NCI-H1105 (cell line): Measurements from ENCODE around the gene LMAN2.
"Not testable (repeated sequence)": the region's sequence is repeated elsewhere in the genome, so short reads cannot be mapped to it uniquely, and the experiment has no call there.

Experiments used
- DNase-seq: peaks from one replicate; lab custom pipeline; 2025; lab: John Stamatoyannopoulos, UW

The LMAN2 gene

DNA sequence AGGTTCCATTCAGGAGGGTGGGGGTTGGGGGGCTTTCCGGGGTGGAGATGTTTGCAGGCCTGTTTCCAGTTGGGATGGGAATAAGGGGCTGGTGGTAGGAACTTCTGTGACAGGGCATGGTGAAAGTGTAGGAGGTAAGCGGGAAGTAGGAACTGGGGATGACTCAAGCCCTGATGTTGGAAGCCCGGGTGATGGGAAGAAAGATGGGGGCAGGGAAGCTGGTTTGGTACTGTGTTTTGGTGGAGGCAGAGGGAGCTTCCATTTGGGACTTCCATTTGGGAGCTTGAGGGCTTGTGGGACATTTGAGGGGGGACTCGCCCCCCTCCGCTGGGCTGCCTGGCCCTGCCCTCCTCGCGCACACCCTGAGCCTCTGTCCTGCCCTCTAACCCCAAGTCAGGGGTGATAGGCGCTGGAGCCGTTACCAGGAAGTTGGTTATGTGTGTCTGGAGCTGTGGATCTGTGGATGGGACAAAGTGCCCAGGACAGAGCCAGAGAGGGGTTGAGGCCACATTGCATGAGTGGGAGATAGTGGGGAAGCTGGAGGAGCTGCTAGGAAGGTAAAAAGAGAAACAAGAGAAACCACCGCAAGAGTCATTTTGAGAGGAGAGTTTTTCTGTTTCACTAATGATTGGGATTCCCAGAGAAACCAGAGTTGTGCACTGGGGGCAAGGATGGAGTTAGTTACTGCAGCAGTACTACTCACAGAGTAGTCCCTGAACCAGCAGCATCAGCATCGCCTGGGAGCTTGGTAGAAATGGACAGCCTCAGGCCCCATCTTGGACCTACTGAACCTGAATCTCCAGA is 12.9 kb upstream of the LMAN2 start:
- DNase-seq, result no peak

DNA sequence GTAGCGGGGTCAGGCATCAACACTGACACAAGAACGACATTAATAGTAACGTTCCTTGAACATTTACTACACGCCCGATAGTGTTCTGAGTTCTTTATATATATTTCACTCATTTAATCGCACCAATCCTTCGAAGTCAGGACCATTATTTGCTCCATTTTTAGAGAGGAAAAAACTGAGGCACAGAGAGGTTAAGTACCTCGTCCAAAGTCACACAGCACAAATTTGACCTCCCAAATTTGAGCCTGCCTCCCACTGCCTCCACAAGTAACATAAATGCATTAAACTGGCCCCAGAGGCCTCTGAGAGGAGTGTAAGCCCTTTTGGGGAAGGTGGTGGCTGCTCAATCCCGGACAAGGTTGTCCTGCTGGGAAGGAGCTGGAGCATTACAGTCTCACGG is 12.1 kb upstream of the LMAN2 start:
- DNase-seq, result no peak

DNA sequence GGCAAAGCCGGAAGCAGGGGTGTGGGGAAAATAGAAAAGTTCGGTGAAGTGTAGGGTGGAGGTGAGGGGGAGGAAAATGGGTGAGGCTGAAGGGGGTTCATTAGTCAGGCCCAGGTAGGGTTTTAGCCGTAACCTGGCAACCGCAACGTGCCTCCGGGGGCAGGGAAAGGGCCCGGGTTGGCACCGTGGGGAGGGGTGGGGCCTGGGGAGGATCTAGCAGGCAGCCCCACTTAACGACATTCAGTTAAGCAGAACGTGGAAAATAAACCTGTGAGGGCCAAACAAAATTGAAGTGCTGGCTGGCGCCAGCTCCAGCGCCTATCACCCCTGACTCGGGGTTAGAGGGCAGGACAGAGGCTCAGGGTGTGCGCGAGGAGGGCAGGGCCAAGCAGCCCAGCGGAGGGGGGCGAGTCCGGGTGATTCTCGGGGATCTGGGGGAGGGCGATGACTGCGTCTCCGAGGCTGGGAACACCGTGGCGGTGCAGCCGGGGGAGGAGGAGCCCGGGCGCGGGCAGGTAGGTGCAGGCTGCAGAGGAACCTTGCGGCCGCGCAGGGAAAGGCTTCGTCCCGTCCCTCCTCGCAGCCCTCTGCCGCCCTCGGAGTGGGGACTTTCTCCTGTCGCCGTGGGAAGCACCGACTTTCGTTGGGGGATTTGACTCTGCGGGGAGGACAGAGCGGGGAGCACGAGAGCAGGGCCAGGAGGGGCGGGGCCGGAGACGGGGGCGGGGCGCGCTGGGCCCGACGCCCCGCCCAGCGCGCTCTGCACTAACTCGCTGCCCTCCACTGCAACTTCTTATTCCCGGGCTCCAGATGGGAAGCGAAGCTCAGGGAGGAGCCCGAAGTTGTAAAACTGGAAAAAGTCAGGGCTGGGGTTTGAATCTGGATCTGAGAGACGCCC is 11.4 kb upstream of the LMAN2 start:
- DNase-seq, result peak; percentile 44

DNA sequence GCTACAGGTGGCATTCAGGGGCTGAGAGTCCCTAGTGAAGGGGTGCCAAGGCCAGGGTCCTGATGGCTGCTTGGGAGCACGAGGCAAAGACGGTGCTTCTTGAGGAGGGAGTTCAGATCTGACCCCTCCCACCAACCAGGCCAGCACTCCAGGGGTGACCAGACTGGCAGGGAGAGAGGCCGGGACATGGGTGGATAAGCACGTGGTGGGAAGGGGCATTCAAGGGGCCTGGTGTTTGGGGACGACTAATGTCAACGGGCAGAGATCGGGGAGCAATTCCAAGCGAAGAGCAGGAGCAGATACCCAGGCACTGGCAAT is 10.8 kb upstream of the LMAN2 start:
- no peak for DNase-seq

DNA sequence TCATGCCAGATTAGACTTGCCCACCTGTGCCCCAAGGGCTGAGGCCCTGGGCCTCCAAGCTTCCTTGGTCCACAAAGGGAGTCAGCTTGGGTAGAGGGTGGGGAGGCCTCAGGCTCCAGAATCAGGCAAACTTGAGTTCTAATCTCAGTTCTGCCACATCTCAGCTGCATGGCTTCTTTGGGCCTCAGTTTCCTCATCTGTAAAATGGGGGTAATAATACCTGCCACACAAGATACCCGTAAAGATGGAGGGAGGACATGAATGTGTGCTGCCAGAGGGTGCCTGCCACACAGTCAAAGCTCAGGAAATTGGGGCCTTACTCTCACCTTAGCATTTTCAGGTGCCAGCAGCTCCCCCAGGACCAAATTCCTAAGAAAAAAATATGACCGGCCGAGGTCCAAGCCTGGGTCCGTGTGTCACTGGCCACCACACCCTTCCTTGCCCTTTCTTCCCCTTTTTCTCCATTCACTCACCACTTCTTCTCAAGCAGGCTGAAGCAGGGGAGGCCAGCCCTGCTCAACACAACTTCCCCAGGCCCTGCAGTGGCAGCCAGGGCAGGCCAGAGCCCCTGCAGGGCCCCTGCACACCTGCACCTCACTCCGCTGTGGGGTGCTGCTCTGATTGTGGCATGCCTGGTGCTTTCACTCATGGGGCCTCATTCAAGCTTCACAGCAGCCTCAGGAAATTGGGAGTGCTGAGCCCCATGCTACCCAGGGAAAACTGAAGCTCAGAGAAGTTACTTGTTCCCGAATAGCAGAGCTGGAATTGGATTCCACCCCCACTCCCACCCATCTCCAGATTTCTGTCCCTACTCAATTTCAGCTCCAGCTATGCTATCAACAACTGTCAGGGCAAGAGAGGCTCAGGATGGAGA is 10.2 kb upstream of the LMAN2 start:
- DNase-seq, result no peak

DNA sequence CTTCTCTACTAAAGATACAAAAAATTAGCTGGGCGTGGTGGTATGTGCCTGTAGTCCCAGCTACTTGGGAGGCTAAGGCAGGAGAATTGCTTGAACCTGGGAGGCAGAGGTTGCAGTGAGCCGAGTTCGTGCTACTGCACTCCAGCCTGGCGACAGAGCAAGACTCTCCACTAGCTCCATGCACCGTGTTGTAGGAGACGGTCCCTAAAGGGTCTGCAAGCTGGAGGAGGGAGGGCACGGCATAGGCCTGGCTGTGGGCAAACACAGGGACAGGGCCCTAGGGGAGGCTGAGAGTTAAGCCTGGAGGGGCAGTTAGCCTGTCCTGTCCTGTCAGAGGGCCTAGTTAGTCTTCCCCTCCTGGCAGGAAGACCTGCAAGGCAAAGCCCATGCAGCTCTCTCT is 9.3 kb upstream of the LMAN2 start:
- not testable (repeated sequence) for DNase-seq

DNA sequence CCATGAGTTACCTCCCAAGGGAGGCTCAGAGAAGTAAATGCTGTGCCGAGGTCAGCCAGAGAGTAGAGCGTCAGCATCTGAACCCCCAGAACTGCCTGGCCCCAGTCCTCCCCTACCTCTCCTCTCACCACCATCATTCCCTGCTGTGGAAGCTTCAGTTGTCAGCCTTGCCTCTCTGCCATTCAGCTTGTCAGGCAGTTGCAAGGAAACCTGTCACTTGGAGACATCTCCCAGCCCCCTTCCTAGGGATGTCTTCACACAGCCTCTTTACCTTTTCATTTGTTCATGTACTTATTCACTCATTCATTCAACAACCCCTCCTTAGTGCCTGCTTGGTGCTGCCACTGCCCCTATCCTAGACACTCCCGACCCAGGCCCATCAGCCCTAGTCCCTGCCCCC is 8.4 kb upstream of the LMAN2 start:
- DNase-seq, result no peak

DNA sequence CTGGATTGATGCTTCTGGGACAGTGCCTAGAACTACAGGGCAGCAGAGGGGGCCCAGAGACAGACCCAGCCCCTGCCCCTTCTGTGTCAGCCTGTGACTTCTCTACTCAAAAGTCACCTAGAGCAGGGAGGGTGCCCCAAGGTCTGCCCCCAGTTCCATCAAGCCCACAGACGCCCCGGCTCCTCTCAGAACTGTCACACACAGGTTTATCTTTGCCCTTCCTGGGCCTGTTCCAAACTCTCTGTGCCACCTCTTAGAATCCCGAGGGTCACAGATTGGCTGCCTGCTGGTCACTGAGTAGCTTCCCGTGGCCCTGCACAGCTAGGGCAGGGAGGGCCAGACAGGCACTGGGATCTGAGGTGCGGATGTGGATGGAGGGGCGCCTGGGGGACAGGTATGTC is 8.0 kb upstream of the LMAN2 start:
- DNase-seq, result no peak

DNA sequence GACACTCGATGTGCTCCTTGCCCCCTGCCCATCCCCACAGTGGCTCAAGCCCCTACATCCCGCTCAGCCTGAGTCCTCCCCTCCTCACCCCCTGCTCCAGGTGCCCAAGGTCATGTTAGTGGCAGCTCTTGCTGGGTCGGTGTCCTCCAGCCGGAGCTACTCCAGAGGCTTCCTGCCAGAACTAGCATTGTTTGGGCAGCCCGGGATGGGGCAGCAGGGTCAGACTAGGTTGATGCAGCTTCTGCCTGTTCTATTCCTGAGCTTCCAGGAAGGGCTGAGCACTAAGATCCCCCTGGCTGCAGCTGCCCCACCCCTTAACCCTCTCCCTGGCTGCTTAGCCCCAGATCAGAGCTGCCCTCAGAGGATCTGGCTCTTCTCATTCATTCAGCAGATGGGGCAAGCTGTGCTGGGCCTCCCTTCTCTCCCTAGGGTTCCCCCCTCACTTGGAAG is 6.9 kb upstream of the LMAN2 start:
- no peak for DNase-seq

DNA sequence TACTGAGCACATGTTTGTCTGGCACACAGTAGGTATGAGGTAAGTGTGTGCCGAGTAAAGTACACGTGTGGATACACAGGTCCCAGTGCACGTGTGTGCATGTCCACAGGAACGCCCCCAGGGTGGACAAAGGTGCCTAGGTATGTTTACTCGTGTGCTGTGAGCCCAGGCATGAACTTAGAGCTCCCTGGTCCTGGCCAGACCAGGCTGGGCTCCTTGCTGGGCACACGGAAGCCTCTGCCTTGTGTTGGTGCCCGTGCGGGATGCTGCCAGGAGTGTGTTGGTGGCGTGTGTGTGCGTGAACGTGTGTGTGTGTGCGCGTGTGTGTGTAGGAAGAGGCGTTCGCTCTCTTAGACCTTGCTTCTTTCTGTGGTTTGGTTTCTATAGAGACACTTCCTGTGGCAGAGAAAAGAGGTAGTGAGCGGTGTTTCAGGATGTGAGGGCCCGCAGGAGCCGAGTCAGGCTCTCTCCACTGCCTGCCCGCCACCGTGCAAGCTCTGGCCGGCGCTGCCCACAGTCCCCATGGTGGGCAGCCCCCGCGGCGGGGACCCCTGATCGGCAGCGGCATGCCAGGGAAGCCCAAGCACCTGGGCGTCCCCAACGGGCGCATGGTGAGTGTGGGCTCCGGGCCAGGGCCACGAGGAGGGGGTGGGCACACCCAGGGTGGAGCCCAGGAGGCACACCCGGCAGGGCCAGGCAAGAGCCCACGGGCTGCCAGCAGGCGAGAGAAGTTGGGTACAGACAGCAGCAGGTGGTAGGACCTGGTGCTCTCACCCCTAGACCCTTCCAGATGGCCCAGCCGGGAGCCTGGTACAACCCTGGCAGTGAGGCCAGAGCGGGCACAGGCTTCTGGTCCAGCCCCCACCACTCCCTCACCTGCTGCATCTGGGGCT is 6.2 kb upstream of the LMAN2 start, which contains the start of gene RGS14:
RGS14 (plus strand) TSS at position 466 of the 893 bp plus-strand sequence; CDS start at position 567, 101 bp downstream.
- DNase-seq, result no peak

DNA sequence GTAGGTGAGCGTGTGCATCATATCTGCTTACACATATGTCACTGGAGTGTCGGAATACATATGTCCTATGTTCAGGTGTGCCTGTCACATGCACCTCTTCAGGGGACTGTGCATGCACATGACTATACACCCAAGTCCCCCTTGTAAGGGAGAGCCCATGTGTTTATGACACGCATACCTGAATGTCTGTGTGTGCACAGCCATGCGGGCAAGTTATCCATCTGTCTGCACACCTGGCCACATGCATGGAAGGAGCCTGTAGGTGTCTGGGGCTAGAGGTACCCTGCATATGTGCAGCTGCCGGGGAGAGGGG is 5.6 kb upstream of the LMAN2 start:
- no peak for DNase-seq

DNA sequence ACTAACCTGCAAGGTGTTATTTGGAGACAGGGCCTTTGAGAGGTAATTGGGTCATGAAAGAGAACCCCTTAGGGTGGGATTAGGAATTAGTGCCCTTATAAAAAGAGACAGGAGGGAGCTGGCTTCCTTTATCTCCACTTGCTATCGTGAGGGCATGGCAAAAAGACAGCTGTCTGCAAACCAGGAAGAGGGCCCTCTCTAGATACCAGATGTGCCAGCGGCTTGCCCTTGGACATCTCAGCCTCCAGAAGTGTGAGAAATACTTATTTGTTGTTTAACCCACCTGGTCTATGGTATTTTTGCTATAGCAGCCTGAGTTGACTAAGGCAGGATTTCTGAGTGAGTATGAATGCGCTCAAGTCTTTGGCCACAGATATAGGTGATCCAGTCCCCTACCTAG is 5.3 kb upstream of the LMAN2 start:
- DNase-seq, result no peak

DNA sequence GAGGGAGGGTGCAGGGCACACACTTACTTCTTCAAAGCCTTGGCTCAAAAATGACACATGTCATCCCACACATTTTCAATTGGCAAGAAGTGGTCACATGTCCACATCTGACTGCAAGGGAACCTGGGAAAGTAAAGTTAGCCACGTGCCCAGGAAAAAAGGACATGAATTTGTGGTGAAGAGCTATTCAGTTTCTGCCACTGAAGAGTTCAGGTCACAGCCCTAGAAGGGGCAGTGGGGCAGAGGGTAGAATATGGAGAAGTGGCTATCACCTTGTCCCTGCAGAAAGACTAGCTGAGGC is 4.3 kb upstream of the LMAN2 start:
- no peak for DNase-seq

DNA sequence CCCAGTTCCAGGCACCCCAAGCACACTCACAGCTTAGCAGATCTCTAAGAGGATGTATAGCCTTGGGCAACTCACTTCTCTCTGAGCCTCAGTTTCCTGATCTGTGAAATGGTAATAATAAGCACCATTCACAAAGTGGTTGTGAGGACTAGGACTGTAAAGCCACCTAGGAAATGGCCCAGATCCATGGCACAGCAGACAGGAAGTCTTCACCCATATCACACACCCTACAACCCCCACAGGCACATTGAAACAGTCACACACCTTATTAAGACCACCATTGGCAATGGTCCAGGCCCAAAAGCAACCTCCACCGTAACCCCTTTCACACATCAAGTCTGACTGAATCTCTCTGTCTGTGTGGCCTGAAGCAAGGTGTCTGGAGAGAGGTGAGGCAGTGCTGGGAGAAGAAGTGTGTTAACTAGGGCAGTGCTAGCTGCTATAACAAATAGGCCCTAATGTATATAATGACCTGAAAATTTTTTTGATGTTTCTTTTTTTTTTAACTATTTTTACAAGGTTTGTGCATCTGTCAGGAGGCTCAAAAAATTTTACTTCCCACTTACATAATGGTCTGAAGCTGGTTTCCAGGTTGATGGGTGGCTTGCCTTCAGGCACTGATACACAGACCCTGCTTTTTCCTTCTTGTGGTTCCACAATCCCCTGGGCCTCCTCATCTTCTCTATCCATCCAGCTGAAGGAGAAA is 3.8 kb upstream of the LMAN2 start:
- no peak for DNase-seq

DNA sequence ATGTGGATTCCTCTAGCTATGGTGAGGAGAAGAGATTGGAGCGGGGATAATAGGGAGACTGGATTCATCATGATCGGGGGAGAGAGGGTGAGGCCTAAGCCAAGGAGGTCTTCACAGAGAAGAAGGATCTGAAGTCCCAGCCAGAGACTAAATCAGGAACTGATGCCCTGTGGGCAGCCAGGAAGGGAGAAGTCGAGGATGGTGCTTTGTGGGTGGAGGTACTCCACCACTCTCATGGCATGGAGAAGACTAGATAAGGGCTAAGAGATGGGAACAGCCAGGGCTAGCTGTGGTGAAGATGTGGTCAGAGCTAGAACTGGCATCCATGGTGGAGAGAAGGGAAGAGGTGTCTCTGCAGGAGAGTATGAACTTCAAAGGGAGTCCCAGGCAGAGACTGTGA is 3.2 kb upstream of the LMAN2 start:
- DNase-seq, result no peak

DNA sequence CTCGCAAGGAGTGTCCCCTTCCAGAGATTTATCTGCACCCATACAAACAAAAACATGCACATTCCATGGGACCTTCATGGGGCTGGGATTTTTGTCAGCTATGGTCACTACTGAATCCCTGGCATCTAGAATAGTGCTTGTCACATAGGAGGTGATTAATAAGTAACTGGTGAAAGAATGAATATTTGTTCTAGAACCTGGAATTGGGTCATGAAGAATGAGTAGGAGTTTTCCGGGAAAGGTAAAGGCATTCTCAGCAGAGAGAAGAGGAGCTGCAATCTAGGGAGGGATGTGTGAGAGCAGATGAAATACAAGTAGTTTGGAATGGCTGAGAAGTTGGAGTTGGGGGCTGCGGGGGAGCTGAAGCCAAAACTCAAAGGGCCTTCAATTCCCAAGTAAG is 2.8 kb upstream of the LMAN2 start:
- no peak for DNase-seq

DNA sequence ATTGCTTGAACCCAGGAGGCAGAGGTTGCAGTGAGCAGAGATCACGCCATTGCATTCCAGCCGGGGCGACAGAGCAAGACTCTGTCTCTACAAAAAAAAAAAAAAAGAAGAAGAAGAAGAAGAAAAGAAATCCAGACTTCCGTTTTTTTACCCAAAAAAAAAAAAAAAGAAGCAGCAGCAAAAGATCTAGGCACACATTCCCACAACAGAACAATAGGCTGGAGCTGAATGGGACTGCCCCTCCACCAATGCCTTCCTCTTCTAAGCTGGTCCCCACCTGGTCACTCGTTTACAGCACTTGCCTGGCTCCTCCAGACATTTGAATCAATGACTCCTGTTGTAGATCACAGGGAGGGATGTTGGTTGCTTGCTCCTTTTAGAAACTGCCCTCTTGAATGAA is 1.6 kb upstream of the LMAN2 start:
- no peak for DNase-seq

DNA sequence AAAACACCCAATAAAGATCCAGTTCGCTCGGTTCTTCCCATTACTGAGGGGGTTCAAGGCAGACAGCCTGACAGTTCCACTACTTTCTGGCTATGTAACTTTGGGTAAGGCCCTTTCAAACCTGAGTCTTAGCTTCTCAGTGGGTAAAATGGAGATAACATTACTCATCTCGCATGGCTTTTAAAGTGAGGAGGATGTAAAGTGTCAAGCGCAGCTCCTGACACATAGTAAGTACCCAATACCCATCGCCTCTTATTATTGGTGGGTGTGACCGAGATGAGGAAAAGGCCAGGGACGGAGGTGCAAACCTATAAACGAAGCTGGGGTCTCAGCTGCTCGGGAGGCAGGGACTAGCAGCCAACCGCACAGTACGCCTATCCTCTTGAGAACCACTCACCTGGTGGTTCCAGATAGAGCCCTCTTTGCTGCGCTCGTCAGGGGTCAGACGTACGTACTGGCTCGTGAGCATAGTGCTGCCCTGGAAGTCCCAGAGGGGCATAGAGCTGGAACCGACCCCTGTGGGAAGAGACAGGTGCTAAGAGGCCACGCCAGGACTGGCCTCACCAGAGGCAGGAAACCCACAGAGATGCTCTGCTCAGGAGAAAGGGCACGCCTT is 584 bp downstream of the LMAN2 start:
- DNase-seq, result no peak

DNA sequence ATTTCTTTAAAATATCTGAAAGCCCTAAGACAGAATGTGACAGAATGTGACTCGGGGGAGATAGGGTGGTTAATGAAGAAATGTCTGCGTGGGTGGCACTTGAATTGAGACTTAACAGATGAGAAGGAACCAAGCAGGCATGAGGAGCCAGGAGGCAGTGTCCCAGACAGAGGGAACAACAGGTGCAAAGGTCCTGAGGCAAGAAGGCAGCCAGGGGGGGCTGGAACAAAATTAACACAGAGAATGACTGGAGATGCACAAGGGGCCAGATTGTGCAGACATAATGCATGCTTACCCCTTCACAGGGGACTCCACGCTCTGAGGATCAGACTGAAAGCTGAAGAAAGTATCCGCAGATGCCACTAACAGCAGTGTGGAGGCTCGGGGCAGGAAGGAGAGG is 1.7 kb downstream of the LMAN2 start:
- DNase-seq, result no peak

DNA sequence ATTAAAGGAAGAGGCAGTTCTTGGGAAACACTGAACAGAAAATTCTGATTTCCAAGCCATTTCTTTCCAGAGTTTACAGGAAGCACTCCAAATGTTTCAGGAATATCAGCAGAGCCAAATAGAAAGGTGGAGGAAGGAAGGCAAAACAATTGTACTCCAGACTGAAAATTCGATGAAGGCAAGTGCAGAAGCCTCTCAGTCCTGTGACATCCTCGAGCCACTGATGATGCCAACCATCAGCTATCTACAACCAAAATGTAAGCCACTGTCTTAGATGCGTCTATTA is 2.2 kb downstream of the LMAN2 start:
- no peak for DNase-seq

DNA sequence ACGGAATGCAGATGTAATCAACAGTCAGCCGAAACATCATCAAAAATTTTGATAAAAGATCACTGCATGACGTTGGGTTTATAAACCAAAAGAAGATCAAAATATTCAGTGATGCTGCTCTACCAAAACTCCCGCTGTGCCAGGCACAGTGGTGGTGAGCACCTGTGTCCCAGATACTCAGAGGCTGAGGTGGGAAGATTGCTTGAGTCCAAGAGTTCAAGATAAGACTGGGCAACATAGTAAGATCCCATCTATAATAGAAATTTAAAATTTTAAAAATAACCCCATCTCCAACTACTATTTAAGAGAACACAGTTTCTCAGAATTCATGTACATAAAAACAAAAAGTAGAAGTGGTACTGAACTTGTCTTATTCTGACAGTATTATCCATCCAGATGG is 3.8 kb downstream of the LMAN2 start:
- DNase-seq, result no peak
